Measurements from ENCODE around the gene SLC26A6. TPM values are rescaled to one million over a fixed set of nuclear protein-coding genes. Genes with fewer than 3 reads are reported as not detected.

Gene SLC26A6
- total RNA-seq, 4 donors from 2014 or later: 6.1 to 17.3 (median 10.1) TPM

DNA sequence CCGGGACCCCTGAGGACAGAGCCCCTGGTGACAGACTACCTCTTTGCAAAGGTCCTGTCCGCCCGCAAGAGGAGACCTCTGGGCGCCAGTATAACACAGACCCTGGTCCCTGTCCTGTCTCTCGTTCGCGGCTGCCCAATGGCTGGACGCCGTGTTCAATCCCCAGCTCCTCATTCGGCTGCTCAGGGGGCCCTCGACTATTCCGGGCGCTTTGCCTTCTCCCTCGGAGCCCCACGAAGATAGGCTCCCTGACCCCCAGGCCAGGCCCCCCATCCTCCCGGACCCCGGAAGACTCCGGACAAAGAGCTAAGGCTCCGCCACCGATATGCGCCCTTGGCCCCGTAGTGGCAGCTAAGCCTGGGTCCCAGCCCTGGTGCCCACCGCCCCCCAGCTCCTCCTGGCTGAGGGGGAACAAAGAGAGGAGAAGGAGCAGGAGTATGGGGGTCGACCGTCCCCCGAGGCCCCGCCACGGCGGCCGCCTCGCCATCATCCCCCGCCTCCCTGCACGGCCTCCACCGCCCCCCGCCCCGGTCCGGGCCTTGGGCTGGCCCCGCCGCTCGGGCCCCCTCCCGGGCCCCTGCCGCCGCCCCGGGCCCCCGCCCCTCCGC lies 27.0 kb upstream of the SLC26A6 start:
- Histone ChIP-seq H3K27ac (no peak overlapping the region), H3K4me1 (peaks cover 5 to 21% of the 10 kb centered on the region in 2 donors), H3K4me3 (no peak overlapping the region), H3K9me3 (no peaks in the 10 kb centered on the region), H3K27me3 (peaks cover 26 to 35% (median 35%) of the 10 kb centered on the region in 3 donors), H3K36me3 (no peaks in the 10 kb centered on the region)
- ATAC-seq (no peak), DNase-seq (no peak)
- in situ Hi-C loops (cut with MboI; ENCODE audit: low sequenced_read_pairs in 4 of 4) (no loop called here), intact Hi-C loops (cut with DNase I; ENCODE audit: low total_unique reads) (no loop called here)
- TF ChIP-seq CTCF (IDR thresholded peaks at IDR 0.05 in 4 of 5, conservative IDR thresholded peaks at IDR 0.05 in 1 of 5) (no peak), POLR2A (IDR thresholded peaks at IDR 0.05) (no peak)

GRCh38 chr3:48661501-48662144 lies 26.4 kb upstream of the SLC26A6 start:
- intact Hi-C loops (cut with DNase I; ENCODE audit: low total_unique reads): no loop called here
- H3K9me3 ChIP-seq: no peaks in the 10 kb centered on the region
- no peak for TF ChIP-seq CTCF (IDR thresholded peaks at IDR 0.05 in 4 of 5, conservative IDR thresholded peaks at IDR 0.05 in 1 of 5)
- no peak for TF ChIP-seq POLR2A (IDR thresholded peaks at IDR 0.05)
- ATAC-seq (peak in 1 of 2 donors; percentile 54), DNase-seq (peak in 1 of 2 donors; percentile 24)
- in situ Hi-C loops (cut with MboI; ENCODE audit: low sequenced_read_pairs in 4 of 4): no loop called here
- peaks cover 5 to 25% of the 10 kb centered on the region in 2 donors for H3K4me1 ChIP-seq
- H3K36me3 ChIP-seq: no peaks in the 10 kb centered on the region
- no peak overlapping the region for H3K27ac ChIP-seq
- H3K4me3 ChIP-seq: peak overlapping the region; percentile 25 to 43 (median 38)
- peaks cover 26 to 35% (median 35%) of the 10 kb centered on the region in 3 donors for H3K27me3 ChIP-seq

DNA sequence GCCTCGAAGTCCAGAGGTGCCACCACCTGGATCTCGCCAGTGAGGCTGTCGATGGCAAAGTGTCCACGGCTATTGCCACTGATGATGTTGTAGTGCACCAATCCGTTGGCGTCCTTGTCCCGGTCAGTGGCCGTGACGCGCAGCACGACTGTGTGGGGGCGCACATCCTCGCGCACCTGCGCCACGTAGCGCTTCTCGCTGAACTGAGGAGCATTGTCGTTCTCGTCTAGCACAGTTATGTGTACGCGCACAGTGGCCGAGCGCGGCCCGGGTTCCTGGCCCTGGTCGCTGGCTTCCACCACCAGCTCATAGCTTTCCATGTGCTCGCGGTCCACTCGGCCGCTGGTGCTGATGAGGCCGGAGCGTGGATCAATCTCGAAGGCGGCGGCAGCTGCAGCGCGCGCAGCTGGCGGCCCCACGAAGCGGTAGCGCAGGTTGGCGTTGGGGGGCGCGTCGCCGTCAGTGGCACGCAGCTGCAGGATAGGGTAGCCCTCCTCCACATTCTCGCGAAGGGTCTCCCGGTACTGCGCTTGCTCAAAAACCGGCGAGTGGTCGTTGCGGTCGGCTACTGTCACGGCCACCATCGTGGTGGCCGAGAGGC lies 25.6 kb upstream of the SLC26A6 start:
- intact Hi-C loops (cut with DNase I; ENCODE audit: low total_unique reads): no loop called here
- H3K27me3 ChIP-seq: peaks cover 26 to 35% (median 35%) of the 10 kb centered on the region in 3 donors
- in situ Hi-C loops (cut with MboI; ENCODE audit: low sequenced_read_pairs in 4 of 4): no loop called here

GRCh38 chr3:48656841-48657281 lies 21.6 kb upstream of the SLC26A6 start:
- no peak for ATAC-seq
- Histone ChIP-seq H3K27ac (peak overlapping the region; percentile 35 to 84 (median 62)), H3K4me3 (peak overlapping the region; percentile 56 to 89 (median 64)), H3K27me3 (peaks cover 3 to 13% (median 10%) of the 10 kb centered on the region in 3 donors), H3K4me1 (peaks cover 0 to 16% of the 10 kb centered on the region in 2 donors), H3K9me3 (no peaks in the 10 kb centered on the region), H3K36me3 (no peaks in the 10 kb centered on the region)
- TF ChIP-seq CTCF (IDR thresholded peaks at IDR 0.05 in 4 of 5, conservative IDR thresholded peaks at IDR 0.05 in 1 of 5): no peak
- TF ChIP-seq POLR2A (IDR thresholded peaks at IDR 0.05): no peak
- in situ Hi-C loops (cut with MboI; ENCODE audit: low sequenced_read_pairs in 4 of 4): no loop called here
- DNase-seq: no peak
- intact Hi-C loops (cut with DNase I; ENCODE audit: low total_unique reads): loop anchor here (1.0 kb wide), 1 partner anchor 22 kb away; the partner anchor contains the start of gene SLC26A6

More for the DNA sequence above, 25.6 kb upstream of the SLC26A6 start:
- H3K9me3 ChIP-seq: no peaks in the 10 kb centered on the region
- no peaks in the 10 kb centered on the region for H3K36me3 ChIP-seq
- TF ChIP-seq POLR2A (IDR thresholded peaks at IDR 0.05): no peak
- TF ChIP-seq CTCF (IDR thresholded peaks at IDR 0.05 in 4 of 5, conservative IDR thresholded peaks at IDR 0.05 in 1 of 5): no peak
- H3K4me3 ChIP-seq: peak overlapping the region in 2 of 4 donors; percentile 34 to 43
- ATAC-seq: no peak
- no peak for DNase-seq
- no peak overlapping the region for H3K27ac ChIP-seq
- peaks cover 5 to 27% of the 10 kb centered on the region in 2 donors for H3K4me1 ChIP-seq
